ENCODE measurements around the gene CDK6. TPM values are rescaled to one million over a fixed set of nuclear protein-coding genes. Genes with fewer than 3 reads are reported as not detected.

Gene CDK6
- total RNA-seq, 1 donor from 2014 or later: 274 TPM

GRCh38 chr7:92667816-92668535 lies 168.4 kb downstream of the CDK6 start:
- DNase-seq: no peak
- Mint-ChIP-seq H3K27ac (peak overlapping the region; percentile 61), H3K27me3 (no peaks in the 10 kb centered on the region), H3K4me3 (peak overlapping the region; percentile 30), H3K36me3 (ENCODE audit: low read depth) (peaks cover 63% of the 10 kb centered on the region), H3K4me1 (peaks cover 55% of the 10 kb centered on the region), H3K9me3 (peaks cover 4% of the 10 kb centered on the region)
- intact Hi-C loops (cut with micrococcal nuclease): no loop called here

GRCh38 chr7:92665926-92666325 lies 170.4 kb downstream of the CDK6 start:
- H3K36me3 Mint-ChIP-seq (ENCODE audit: low read depth): peaks cover 47% of the 10 kb centered on the region
- intact Hi-C loops (cut with micrococcal nuclease): no loop called here
- peaks cover 39% of the 10 kb centered on the region for H3K4me1 Mint-ChIP-seq
- peak overlapping the region; percentile 93 for H3K27ac Mint-ChIP-seq
- no peaks in the 10 kb centered on the region for H3K27me3 Mint-ChIP-seq
- no peak for DNase-seq
- H3K9me3 Mint-ChIP-seq: peaks cover 4% of the 10 kb centered on the region
- H3K4me3 Mint-ChIP-seq: peak overlapping the region; percentile 29

DNA sequence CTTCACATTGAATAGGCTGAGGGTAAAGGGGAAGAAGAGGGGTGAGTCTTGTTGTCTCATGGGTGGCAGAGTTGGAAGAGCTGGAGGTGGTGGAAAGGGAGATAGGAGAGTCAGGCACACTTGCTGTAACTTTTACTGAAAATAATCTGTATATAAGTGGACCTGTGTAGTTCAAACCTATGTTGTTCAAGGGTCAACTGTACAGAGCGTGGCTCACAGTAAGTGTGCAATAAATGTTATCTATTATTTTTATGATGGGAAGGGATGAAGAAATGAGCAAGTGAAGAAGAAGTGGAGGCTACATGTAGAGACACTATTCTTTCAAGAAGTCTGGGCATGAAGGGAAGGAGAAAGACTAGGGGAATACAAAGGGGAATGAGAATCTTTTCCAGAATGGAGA lies 174.7 kb downstream of the CDK6 start:
- H3K27ac Mint-ChIP-seq: no peak overlapping the region
- H3K36me3 Mint-ChIP-seq (ENCODE audit: low read depth): peaks cover 41% of the 10 kb centered on the region
- H3K4me3 Mint-ChIP-seq: no peak overlapping the region
- no peaks in the 10 kb centered on the region for H3K27me3 Mint-ChIP-seq
- peaks cover 37% of the 10 kb centered on the region for H3K4me1 Mint-ChIP-seq
- peaks cover 4% of the 10 kb centered on the region for H3K9me3 Mint-ChIP-seq
- intact Hi-C loops (cut with micrococcal nuclease): no loop called here
- DNase-seq: no peak

- Mint-ChIP-seq H3K27ac (peak overlapping the region; percentile 12), H3K9me3 (peaks cover 7% of the 10 kb centered on the region)
Measured at GRCh38 chr7:92658671-92659070, 177.7 kb downstream of the CDK6 start.

GRCh38 chr7:92657391-92657790 lies 179.0 kb downstream of the CDK6 start:
- no peak overlapping the region for H3K4me3 Mint-ChIP-seq
- no peak overlapping the region for H3K27ac Mint-ChIP-seq
- intact Hi-C loops (cut with micrococcal nuclease): no loop called here
- no peaks in the 10 kb centered on the region for H3K27me3 Mint-ChIP-seq
- H3K4me1 Mint-ChIP-seq: peaks cover 43% of the 10 kb centered on the region
- H3K9me3 Mint-ChIP-seq: peaks cover 11% of the 10 kb centered on the region
- no peak for DNase-seq
- peaks cover 48% of the 10 kb centered on the region for H3K36me3 Mint-ChIP-seq (ENCODE audit: low read depth)

More at GRCh38 chr7:92658671-92659070, 177.7 kb downstream of the CDK6 start:
- peaks cover 35% of the 10 kb centered on the region for H3K4me1 Mint-ChIP-seq
- intact Hi-C loops (cut with micrococcal nuclease): no loop called here
- H3K4me3 Mint-ChIP-seq: no peak overlapping the region
- no peak for DNase-seq
- H3K27me3 Mint-ChIP-seq: no peaks in the 10 kb centered on the region
- peaks cover 39% of the 10 kb centered on the region for H3K36me3 Mint-ChIP-seq (ENCODE audit: low read depth)

DNA sequence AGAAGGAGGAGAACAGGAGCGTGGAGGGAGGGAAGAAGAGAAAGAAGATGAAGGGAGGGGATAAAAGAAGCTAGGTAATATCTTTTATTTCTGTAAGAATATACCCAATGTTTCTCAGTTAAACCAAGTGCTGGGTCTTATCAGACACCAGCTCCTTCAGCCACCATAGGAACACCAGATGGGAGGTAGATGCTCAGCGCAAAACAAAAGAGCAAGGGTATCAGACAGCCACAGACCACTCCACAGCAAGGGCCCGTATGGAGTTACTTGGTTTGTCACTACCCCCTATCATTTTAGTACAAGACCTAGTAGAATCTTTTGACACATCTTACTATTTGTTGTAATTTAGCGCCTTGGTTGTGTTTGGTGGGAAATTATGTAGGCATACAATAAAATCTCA lies 180.3 kb downstream of the CDK6 start:
- Mint-ChIP-seq H3K27me3 (no peaks in the 10 kb centered on the region), H3K36me3 (ENCODE audit: low read depth) (peaks cover 53% of the 10 kb centered on the region), H3K9me3 (peaks cover 11% of the 10 kb centered on the region), H3K4me3 (no peak overlapping the region), H3K27ac (no peak overlapping the region), H3K4me1 (peaks cover 52% of the 10 kb centered on the region)
- DNase-seq: no peak
- intact Hi-C loops (cut with micrococcal nuclease): no loop called here

GRCh38 chr7:92655346-92655884 lies 181.0 kb downstream of the CDK6 start:
- no peak for DNase-seq
- Mint-ChIP-seq H3K4me3 (peak overlapping the region; percentile 8), H3K36me3 (ENCODE audit: low read depth) (peaks cover 60% of the 10 kb centered on the region), H3K9me3 (peaks cover 11% of the 10 kb centered on the region), H3K27me3 (no peaks in the 10 kb centered on the region), H3K27ac (peak overlapping the region; percentile 49), H3K4me1 (peaks cover 54% of the 10 kb centered on the region)
- intact Hi-C loops (cut with micrococcal nuclease): no loop called here

DNA sequence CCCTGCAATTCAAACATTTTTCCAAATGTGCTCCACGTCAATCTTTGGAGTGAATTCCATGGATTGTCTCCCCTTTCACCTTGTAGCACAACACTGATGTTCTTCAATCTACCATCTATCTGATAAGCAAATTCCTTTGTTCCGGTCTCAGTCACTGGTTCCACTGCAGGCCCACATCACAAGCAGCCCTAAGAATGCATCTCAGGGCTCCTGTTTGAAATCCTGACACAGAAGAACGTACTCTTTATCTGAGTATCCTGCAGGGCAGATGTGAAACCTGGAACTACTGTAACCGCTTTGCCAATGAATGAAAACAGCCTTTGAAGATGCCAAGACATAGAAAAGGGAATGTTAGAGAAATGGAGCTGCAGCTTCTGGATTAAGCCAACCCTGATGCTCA lies 183.2 kb downstream of the CDK6 start:
- no peaks in the 10 kb centered on the region for H3K27me3 Mint-ChIP-seq
- peak overlapping the region; percentile 79 for H3K27ac Mint-ChIP-seq
- H3K9me3 Mint-ChIP-seq: peaks cover 11% of the 10 kb centered on the region
- H3K36me3 Mint-ChIP-seq (ENCODE audit: low read depth): peaks cover 54% of the 10 kb centered on the region
- no peak for DNase-seq
- peak overlapping the region; percentile 7 for H3K4me3 Mint-ChIP-seq
- H3K4me1 Mint-ChIP-seq: peaks cover 55% of the 10 kb centered on the region
- intact Hi-C loops (cut with micrococcal nuclease): no loop called here

DNA sequence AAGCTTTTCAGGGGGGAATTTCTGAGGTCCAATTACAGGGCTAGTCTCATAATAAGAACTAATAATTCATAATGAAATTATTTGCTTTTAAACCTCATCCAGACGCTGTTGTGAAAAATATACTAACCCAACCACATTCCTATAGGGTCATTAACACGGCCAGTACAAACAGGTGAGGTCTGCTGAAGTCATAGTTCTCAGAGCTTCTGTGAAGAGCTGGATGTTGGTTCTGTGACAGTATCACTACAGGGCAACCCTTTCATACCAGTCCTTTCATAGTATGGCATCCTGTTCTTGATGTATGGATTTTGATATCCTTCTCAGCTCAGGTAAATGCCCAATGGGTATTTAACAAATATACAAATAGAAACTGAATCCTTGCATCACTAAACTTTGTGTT lies 183.8 kb downstream of the CDK6 start:
- Mint-ChIP-seq H3K9me3 (peaks cover 11% of the 10 kb centered on the region), H3K4me3 (no peak overlapping the region), H3K27me3 (no peaks in the 10 kb centered on the region), H3K4me1 (peaks cover 60% of the 10 kb centered on the region), H3K27ac (peak overlapping the region; percentile 34), H3K36me3 (ENCODE audit: low read depth) (peaks cover 52% of the 10 kb centered on the region)
- no peak for DNase-seq
- intact Hi-C loops (cut with micrococcal nuclease): no loop called here

GRCh38 chr7:92650391-92650790 lies 186.0 kb downstream of the CDK6 start:
- intact Hi-C loops (cut with micrococcal nuclease): no loop called here
- Mint-ChIP-seq H3K36me3 (ENCODE audit: low read depth) (peaks cover 53% of the 10 kb centered on the region), H3K27ac (peak overlapping the region; percentile 49), H3K4me1 (peaks cover 69% of the 10 kb centered on the region), H3K4me3 (no peak overlapping the region), H3K27me3 (no peaks in the 10 kb centered on the region), H3K9me3 (peaks cover 4% of the 10 kb centered on the region)
- DNase-seq: no peak

DNA sequence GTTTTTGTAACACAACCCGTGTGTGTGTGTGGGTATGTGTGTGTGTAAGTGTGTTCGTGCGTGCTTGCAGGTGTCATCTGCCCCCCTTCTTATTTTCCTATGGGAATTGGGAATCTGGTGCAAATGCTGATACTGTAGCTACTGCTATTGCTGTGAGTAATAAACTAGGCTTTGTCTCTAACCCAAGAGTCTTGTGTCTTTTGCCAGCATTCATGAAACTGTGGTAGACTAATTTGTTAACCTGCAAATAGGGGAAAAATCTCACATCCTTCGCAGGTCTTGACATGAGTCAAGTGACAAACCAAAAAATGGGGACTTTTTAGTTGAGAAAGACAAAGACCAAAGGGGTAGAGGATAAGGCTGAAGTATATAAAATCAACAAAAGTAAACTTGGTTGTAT lies 188.3 kb downstream of the CDK6 start:
- Mint-ChIP-seq H3K4me1 (peaks cover 78% of the 10 kb centered on the region), H3K36me3 (ENCODE audit: low read depth) (peaks cover 60% of the 10 kb centered on the region), H3K27me3 (no peaks in the 10 kb centered on the region), H3K27ac (peak overlapping the region; percentile 97), H3K4me3 (peak overlapping the region; percentile 70), H3K9me3 (peaks cover 2% of the 10 kb centered on the region)
- no peak for DNase-seq
- intact Hi-C loops (cut with micrococcal nuclease): loop anchor here (1.0 kb wide), 5 partner anchors 9 to 165 kb away; no protein-coding TSS in a partner anchor

DNA sequence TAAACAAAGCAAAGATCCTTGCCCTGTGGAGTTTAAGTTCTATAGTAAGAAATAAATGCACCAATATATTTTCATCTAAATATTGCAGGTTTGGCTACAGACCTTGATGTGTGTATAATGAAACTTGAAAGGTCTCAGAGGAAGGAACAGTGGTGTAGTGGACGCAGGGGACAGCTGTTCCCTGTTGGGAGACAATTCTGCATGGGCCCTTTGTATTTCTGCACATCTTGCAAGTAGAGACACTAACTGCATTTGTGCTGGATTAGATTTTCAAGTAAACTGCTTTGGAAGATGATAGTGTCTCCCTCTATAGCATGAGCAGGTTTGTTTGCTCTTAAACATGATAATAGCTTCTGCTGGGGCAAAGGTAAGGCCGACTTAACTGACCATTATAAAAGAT lies 188.7 kb downstream of the CDK6 start:
- H3K36me3 Mint-ChIP-seq (ENCODE audit: low read depth): peaks cover 60% of the 10 kb centered on the region
- intact Hi-C loops (cut with micrococcal nuclease): loop anchor here (1.0 kb wide), 5 partner anchors 8 to 166 kb away; no protein-coding TSS in a partner anchor
- peaks cover 79% of the 10 kb centered on the region for H3K4me1 Mint-ChIP-seq
- no peak for DNase-seq
- peak overlapping the region; percentile 97 for H3K27ac Mint-ChIP-seq
- peak overlapping the region; percentile 70 for H3K4me3 Mint-ChIP-seq
- H3K27me3 Mint-ChIP-seq: no peaks in the 10 kb centered on the region
- H3K9me3 Mint-ChIP-seq: no peaks in the 10 kb centered on the region

- H3K4me3 Mint-ChIP-seq: peak overlapping the region; percentile 10
- DNase-seq: no peak
- peaks cover 79% of the 10 kb centered on the region for H3K4me1 Mint-ChIP-seq
- no peaks in the 10 kb centered on the region for H3K27me3 Mint-ChIP-seq
- peaks cover 63% of the 10 kb centered on the region for H3K36me3 Mint-ChIP-seq (ENCODE audit: low read depth)
- intact Hi-C loops (cut with micrococcal nuclease): no loop called here
- peak overlapping the region; percentile 97 for H3K27ac Mint-ChIP-seq
- no peaks in the 10 kb centered on the region for H3K9me3 Mint-ChIP-seq
Measured at GRCh38 chr7:92647011-92647625, 189.3 kb downstream of the CDK6 start.

Measured in activated CD4-positive, alpha-beta T cell treated with anti-CD3 and anti-CD28 coated beads, Interleukin-2, amount 10 ng/mL, durations not matched to agents 24 days and 14 days (primary cell).